ENCODE measurements around the gene PACRG.

GRCh38 chr6:162875070-162875469 is 147.3 kb downstream of the PACRG start:
- TF ChIP-seq GATA3 (IDR thresholded peaks at IDR 0.05; ENCODE audit: low read depth, low read length): no peak
- TF ChIP-seq GATA2 (IDR thresholded peaks at IDR 0.05; ENCODE audit: low read depth, low read length): no peak
